ENCODE measurements around the gene EIF3L. TPM values are rescaled to one million over a fixed set of nuclear protein-coding genes. Genes with fewer than 3 reads are reported as not detected.

EIF3L gene
- polyA plus RNA-seq, 3 donors = 209 to 503 (median 246) TPM

DNA sequence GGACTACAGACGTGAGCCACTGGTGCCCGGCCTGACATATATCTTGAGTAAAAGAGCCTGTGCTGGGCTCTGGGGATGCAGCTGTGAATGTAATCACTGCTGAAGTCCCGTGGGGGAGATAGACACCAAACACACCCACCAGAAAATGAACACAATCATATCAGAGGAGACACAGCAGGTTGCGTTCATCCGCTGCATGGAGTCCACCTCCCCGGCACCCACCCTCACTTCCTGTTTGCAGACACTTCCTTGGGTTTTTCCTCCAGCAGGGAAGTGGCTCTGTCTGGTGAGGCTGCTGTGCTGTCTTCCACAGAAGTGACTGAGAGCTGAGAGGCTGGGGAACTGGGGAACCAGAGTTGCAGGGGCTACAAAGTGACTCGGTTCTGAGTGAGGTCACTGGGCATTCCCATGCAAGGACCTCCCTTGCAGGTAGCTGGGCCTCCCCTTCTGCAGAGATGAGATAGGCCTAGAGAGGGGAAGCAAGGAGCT is 64.1 kb downstream of the EIF3L start:
- Histone ChIP-seq H3K27ac (ENCODE audit: low read depth in 1 of 2, low read length in 2 of 2) (no peak overlapping the region), H3K79me2 (ENCODE audit: insufficient read depth, low read length) (no peaks in the 10 kb centered on the region), H2AFZ (ENCODE audit: insufficient read depth, low read depth, low read length, poor library complexity, severe bottlenecking) (no peak overlapping the region), H3K4me2 (replicated peaks; ENCODE audit: extremely low read depth, low read length, poor library complexity, severe bottlenecking) (no peak overlapping the region), H3K9ac (ENCODE audit: insufficient read depth, low read length, poor library complexity, severe bottlenecking) (no peak overlapping the region), H3K4me1 (ENCODE audit: control insufficient read depth in 1 of 2, insufficient read depth in 2 of 2, low read length in 2 of 2) (no peaks in the 10 kb centered on the region), H3K36me3 (replicated peaks in 1 of 2; ENCODE audit: control insufficient read depth in 1 of 2, insufficient read depth in 2 of 2, low read length in 2 of 2) (peaks cover 14 to 29% of the 10 kb centered on the region in 2 donors), H3K9me3 (replicated peaks in 1 of 2; ENCODE audit: control insufficient read depth in 1 of 2, insufficient read depth in 1 of 2, low read length in 2 of 2) (no peaks in the 10 kb centered on the region), H4K20me1 (ENCODE audit: insufficient read depth, low read length) (no peaks in the 10 kb centered on the region), H3K27me3 (ENCODE audit: control insufficient read depth in 2 of 2, insufficient read depth in 2 of 2, low read length in 2 of 2) (no peaks in the 10 kb centered on the region), H3K4me3 (replicated peaks in 1 of 3; ENCODE audit: low read depth in 2 of 3, low read length in 3 of 3) (no peak overlapping the region)
- peak in 1 of 3 donors; percentile 34 for DNase-seq
- no peaks in the 10 kb centered on the region for H3K9me3 Mint-ChIP-seq
- TF ChIP-seq, protein P1, sequence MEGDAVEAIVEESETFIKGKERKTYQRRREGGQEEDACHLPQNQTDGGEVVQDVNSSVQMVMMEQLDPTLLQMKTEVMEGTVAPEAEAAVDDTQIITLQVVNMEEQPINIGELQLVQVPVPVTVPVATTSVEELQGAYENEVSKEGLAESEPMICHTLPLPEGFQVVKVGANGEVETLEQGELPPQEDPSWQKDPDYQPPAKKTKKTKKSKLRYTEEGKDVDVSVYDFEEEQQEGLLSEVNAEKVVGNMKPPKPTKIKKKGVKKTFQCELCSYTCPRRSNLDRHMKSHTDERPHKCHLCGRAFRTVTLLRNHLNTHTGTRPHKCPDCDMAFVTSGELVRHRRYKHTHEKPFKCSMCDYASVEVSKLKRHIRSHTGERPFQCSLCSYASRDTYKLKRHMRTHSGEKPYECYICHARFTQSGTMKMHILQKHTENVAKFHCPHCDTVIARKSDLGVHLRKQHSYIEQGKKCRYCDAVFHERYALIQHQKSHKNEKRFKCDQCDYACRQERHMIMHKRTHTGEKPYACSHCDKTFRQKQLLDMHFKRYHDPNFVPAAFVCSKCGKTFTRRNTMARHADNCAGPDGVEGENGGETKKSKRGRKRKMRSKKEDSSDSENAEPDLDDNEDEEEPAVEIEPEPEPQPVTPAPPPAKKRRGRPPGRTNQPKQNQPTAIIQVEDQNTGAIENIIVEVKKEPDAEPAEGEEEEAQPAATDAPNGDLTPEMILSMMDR (IDR thresholded peaks at IDR 0.05) = no peak
- 45% methylated on average over 4 of the region's 7 CpGs for WGBS (ENCODE audit: insufficient coverage)
- H3K27me3 Mint-ChIP-seq (ENCODE audit: low read depth in 3 of 3) = peaks cover 0 to 2% (median under 1%) of the 10 kb centered on the region in 3 donors
- H3K36me3 Mint-ChIP-seq = peaks cover 31 to 41% of the 10 kb centered on the region in 2 donors
- H3K4me3 Mint-ChIP-seq = no peak overlapping the region
- no peak overlapping the region for H3K27ac Mint-ChIP-seq
- peaks cover 3% of the 10 kb centered on the region for H3K4me1 Mint-ChIP-seq
- intact Hi-C loops (cut with micrococcal nuclease) = no loop called here

- no peak overlapping the region for H2AFZ ChIP-seq (ENCODE audit: insufficient read depth, low read depth, low read length, poor library complexity, severe bottlenecking)
- no peak overlapping the region for H3K9ac ChIP-seq (ENCODE audit: insufficient read depth, low read length, poor library complexity, severe bottlenecking)
- peaks cover 0 to 3% (median 3%) of the 10 kb centered on the region in 3 donors for H3K27me3 Mint-ChIP-seq (ENCODE audit: low read depth in 3 of 3)
- H3K36me3 Mint-ChIP-seq = peaks cover 32 to 48% of the 10 kb centered on the region in 2 donors
- no peak overlapping the region for H3K27ac ChIP-seq (ENCODE audit: low read depth in 1 of 2, low read length in 2 of 2)
- 82% methylated on average over 3 of the region's 5 CpGs for WGBS (ENCODE audit: insufficient coverage)
- TF ChIP-seq, protein P1 (IDR thresholded peaks at IDR 0.05) = no peak
- H3K27me3 ChIP-seq (ENCODE audit: control insufficient read depth in 2 of 2, insufficient read depth in 2 of 2, low read length in 2 of 2) = no peaks in the 10 kb centered on the region
- no peaks in the 10 kb centered on the region for H4K20me1 ChIP-seq (ENCODE audit: insufficient read depth, low read length)
- intact Hi-C loops (cut with micrococcal nuclease) = no loop called here
- H3K4me3 ChIP-seq (replicated peaks in 1 of 3; ENCODE audit: low read depth in 2 of 3, low read length in 3 of 3) = no peak overlapping the region
- H3K4me1 Mint-ChIP-seq = peaks cover 5% of the 10 kb centered on the region
- DNase-seq = no peak
- H3K4me2 ChIP-seq (replicated peaks; ENCODE audit: extremely low read depth, low read length, poor library complexity, severe bottlenecking) = no peak overlapping the region
- H3K79me2 ChIP-seq (ENCODE audit: insufficient read depth, low read length) = no peaks in the 10 kb centered on the region
- H3K4me3 Mint-ChIP-seq = no peak overlapping the region
- H3K36me3 ChIP-seq (replicated peaks in 1 of 2; ENCODE audit: control insufficient read depth in 1 of 2, insufficient read depth in 2 of 2, low read length in 2 of 2) = peaks cover 16 to 38% of the 10 kb centered on the region in 2 donors
- no peaks in the 10 kb centered on the region for H3K9me3 Mint-ChIP-seq
- no peak overlapping the region for H3K27ac Mint-ChIP-seq
- H3K9me3 ChIP-seq (replicated peaks in 1 of 2; ENCODE audit: control insufficient read depth in 1 of 2, insufficient read depth in 1 of 2, low read length in 2 of 2) = no peaks in the 10 kb centered on the region
- peaks cover 7 to 9% of the 10 kb centered on the region in 2 donors for H3K4me1 ChIP-seq (ENCODE audit: control insufficient read depth in 1 of 2, insufficient read depth in 2 of 2, low read length in 2 of 2)
Observed at GRCh38 chr22:37916311-37916710, 67.1 kb downstream of the EIF3L start.
